Esophagus mucosa (tissue), 1 donor: Measurements from ENCODE around the gene RAI14. TPM values are rescaled to one million over a fixed set of nuclear protein-coding genes. Genes with fewer than 3 reads are reported as not detected.
"Not testable (repeated sequence)": the region's sequence is repeated elsewhere in the genome, so short reads cannot be mapped to it uniquely, and the experiment has no call there.

Experiments used
- ATAC-seq: fragments of 200-7000 bp; cut with Tn5 transposase; one replicate; pipeline ENCODE4 v1.9.1; 2020
- total RNA-seq: library from RNA; stranded (reverse); gene quantifications from one replicate; pipeline ENCODE4 v1.2.4, GENCODE V29; 2023
- donor health status: DM: yes; HTN: yes; CAD: no.

The RAI14 gene
- total RNA-seq, 1 donor from 2014 or later: 9.8 TPM

DNA sequence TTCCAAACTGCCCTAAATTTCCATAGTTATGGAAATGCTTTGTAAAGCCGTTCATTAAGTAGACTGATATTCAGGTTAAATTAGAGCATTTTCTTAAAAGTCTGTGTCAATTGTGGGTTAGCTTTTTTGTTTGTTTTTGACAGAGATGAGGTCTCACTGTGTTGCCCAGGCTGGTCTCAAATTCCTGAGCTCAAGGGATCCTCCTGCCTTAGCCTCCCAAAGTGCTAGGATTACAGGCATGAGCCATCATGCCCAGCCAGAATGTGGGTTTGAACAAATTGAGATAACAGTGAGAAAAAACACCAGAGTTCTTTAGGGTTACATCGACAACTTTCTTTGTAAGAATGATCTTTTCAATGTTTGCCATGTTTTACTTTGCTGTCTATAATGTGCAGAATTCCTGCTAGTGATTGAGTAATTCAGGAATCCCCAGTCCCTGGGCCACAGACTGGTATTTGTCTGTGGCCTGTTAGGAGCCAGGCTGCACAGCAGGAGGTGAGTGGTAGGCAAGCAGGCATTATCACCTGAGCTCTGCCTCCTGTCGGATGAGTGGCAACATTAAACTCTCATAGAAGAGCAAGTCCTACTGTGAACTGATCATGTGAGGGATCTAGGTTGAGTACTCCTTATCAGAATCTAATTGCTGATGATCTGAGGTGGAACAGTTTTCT lies 80.5 kb downstream of the RAI14 start:
- ATAC-seq: no peak

DNA sequence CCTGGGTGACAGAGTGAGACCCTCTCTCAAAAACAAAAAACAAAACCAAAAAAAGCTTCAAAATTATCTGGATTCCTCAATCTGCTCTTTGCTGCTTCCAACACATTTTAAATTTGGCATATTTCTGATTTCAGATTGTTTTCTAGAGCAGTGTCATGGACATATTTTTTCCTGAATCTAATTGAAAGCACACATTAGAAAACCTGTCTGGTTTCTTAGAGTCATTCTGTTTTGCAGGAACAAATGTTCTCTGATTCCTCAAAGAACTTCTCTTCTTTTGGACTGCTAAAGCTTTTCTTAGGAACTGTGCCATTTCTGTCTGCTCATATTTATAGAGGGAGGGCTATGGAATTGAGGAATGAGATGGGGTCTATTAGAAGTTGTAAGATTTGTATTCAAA lies 81.6 kb downstream of the RAI14 start:
- no peak for ATAC-seq

DNA sequence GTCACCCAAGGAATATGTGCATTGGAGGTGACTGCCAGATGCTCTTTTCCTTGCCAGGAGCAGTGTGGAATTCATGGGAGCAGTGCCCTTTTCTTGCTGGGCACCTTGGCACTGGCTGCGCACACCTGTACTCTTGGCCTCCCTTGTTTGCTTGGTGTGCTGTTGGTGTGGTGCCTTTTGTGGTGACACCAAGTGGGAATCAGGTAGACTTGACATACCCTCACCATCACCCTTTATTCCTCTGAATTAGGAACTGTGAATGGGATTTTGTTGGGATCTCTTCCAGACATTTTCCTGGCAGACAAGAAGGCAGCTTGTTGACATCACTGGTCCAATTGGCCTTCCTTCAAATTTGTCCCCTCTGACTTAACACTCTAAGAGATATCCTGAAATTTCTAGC lies 82.3 kb downstream of the RAI14 start:
- ATAC-seq: no peak

DNA sequence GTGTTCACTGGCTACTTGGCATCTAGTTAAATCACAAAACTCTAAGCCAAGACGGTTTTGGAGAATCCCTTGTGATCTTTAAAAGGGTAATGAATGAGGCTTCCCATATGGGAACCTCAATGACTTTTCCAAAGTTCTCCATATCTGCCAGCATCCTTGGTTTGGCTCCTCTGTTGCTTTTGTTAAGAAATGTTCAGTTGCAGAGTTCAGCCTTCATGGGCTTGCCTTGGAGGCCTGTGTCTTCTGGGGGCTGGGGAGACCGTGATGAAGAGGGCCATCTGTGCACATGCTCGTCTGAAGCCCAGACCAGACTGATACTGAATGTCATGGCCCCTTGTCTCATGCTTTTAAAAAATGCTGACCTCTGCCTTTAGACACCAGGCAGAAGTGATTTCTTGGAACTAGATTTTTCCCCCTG lies 84.3 kb downstream of the RAI14 start:
- ATAC-seq: no peak

DNA sequence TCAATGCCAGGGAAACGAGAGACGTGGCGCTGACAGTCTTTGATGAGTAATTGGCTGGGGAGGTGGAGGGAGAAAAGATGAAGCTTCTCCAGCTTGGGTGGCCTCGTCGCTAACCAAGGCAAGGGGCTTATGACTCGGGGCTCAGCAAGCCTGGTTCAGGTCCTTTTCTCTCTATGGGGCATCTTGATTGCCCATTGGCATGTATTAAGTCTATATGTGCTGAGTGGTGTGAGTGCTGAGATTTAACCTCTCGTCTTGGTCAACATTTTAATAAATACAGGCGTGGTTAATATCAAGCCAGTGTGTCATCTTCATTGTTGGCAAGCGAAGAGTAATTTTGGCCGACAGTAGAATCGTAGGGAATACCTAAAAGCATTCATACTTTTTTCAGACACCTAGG lies 85.9 kb downstream of the RAI14 start:
- no peak for ATAC-seq

DNA sequence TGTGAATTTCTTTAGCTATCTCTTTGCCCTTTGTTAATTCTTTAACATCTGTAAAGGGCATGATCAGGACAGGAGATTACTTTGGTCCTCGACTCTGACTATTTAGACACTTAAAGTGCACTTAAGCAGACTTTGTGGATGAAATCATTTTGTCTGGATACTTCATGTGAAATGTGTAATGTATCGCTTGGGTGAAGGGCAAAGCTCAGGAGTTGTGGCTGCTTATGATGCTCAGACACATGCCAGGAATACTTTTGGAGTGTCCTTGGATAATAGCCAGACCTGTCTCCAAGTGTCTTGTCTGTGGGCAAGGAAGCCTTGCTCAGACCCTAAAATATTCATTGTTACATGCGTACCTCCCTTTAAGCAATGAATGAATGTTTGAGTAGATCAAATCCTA lies 87.8 kb downstream of the RAI14 start:
- no peak for ATAC-seq

DNA sequence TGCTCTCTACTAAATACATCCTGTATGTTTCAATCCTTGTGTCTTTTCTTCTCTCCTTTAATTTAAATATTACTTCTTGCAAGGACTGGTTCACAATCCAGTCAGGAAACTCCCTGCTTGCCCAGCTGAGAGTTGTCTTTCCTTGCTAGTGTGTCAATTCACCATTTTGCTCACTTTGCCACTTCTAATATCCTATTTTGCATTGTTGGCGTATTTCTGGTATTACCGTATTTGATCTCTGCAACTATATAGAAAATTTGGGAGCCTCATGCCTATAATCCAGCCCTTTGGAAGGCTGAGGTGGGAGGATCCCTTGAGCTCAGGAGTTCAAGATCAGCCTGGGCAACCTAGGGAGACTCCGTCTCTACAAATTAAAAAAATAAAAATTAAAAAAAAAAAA lies 92.3 kb downstream of the RAI14 start:
- no peak for ATAC-seq

DNA sequence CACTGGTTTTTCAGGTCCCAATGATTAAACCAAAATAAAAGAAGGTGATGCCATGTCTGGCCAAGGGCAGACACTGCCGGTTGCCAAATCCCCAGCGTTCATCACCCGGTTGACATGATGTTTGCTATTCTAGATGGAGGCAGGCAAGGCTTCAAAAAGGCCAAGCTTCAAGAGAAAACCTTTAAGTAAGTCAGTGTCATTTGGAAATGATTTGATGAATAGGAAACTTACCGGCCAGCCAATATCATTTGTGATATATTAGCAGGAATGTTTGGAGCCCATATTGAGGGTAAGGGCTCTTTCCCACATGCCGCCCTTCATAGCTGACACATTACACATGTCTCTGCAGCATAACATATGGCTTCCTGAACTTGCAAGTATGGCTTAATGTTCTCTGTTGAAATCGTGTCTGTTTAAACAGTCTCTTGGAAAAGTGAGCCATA lies 93.3 kb downstream of the RAI14 start:
- no peak for ATAC-seq

DNA sequence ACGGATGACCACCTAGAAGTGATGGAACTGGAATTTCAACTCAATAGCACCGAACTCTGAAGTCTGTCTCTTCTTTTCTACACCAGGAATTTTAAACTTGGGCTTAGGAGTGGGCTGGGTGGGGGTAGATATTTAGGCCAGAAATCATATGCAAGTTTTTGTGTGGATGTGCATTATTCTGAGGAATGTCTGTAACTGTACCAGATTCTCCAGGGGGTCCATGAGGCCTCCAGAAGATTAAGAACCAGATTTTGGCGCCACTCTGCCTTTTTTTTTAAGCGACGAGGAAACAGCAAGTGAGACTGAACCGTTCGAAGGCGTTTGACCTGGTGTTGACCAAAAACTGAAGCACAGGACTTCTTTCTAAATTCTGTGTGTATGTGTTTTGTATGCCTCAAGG lies 94.1 kb downstream of the RAI14 start:
- no peak for ATAC-seq

DNA sequence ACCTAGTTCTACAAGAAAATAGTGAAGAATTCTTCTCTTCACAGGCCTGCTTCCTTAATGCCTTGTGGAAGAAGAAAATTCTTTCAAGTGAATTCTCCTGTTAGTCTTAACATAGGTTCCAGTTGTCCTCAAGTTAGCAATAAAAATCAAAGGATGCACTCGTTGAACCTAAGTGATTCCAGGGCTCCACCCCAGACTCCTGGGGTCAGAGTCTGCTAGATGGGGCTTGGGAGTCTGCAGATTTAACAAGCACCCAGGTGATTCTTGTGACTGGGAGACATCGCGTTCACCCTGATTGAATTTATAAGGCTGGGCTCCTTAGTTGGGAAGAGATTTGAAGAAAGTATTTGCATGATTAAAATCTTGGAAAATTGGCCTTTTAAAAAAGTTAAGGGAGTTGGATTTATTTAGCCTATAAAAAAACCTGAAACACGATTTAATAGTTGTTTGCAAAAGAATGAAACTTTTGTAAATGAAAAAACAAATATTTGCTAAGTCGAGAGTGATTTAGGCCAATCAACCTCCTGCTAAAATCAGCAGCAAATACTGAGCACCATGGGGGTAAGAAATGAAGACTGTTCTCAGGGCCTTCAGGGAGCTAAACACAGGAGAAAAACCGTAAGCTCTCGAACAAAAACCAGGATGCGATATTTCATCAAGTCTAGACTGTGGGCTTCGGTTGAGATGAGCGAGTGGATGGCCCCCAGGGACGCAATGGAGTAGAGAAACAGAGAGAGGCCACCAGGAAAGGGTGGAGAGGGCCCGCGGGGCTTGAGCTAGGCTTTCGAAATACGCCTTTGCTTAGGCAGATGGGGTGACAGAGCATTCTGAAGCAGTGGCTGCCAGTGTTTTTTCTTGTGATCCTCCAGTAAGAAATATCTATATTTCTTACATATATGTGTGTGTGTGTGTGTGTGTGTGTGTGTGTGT lies 95.9 kb downstream of the RAI14 start:
- ATAC-seq: no peak

DNA sequence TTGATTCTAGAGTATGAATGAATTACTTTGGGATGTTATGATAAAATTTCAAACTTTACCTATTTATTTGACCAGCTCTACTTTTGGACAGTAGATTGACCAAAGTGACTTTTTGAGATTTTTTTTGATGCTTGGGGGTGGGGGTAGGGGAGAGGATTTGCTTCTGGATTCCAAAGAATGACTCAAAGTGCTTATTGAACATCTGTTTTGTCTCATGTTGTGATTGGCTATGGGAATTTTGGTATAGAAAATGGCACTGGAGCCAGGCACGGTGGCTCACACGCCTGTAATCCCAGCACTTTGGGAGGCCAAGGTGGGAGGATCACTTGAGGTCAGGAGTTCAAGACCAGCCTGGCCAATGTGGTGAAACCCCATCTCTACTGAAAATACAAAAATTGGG lies 97.1 kb downstream of the RAI14 start:
- ATAC-seq: not testable (repeated sequence)

DNA sequence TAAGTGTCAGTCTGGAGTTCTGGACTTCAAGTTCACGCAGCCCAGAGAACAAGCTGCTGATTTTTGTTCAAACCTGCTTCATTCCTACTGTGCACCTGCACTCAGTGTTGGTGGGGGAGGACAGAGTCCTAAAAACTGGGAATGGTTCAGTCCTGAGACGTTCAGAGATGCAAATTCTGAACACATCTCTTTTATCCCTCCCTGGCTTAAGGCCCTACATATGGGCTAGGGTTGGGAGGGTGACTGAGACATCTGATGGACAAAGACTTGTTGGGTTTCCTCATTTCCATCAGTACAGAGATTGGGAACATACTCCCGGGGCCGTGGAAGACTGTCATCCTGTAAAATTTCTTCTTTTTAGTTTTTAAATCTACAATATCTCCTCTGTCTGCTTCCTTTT lies 99.8 kb downstream of the RAI14 start:
- no peak for ATAC-seq

DNA sequence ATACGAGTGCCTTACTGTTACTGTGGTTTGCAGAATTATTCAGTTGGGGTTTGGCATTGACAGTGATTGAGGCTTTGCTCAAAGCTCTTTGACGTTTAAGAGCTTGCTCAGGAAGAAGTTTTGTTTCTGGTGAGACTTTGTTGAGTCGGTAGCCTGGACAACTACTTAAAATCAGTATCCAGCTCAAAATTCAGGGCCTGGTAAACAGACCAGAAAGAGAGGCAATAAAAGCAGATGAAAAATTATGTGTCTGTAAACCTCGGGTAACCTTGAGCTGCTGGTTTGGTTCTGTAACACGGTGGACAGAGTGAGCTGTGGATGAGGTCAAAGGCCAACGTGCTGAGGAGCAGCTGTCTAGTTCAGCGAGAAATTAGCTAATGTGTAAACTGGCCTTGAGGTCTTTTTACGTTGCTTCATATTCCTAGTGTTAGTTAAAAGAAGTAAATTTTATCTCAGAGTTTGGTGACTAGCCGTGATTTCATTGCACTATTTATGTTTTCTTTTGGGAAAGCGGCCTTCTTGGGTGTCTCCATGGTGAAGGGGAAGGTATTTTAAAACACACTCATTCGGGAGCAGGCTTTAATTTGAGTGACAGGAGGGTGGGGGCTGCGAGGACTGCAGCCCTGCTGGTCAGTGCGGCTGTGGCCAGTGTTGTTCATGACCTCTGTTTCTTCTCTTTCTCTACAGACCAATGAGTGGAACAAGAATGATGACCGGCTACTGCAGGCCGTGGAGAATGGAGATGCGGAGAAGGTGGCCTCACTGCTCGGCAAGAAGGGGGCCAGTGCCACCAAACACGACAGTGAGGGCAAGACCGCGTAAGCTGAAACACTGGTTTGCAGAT lies 100.9 kb downstream of the RAI14 start:
- no peak for ATAC-seq

DNA sequence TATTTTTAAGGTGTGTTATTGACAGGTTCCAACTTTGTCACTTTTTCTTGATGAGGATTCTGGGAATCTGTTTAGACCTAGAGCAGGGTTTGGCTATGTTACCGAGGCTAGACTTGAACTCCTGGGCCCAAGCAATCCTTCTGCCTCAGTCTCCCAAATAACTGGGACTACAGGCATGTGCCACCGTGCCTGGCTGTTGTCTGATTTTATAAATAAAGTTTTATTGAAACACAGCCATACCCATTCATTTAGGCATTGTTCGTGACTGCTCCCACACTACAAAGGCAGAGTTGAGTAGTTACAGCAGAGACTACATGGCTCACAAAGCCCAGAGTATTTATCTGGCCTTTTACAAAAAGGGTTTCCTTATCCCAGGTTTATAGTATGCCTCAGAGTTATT lies 102.4 kb downstream of the RAI14 start:
- ATAC-seq: no peak

DNA sequence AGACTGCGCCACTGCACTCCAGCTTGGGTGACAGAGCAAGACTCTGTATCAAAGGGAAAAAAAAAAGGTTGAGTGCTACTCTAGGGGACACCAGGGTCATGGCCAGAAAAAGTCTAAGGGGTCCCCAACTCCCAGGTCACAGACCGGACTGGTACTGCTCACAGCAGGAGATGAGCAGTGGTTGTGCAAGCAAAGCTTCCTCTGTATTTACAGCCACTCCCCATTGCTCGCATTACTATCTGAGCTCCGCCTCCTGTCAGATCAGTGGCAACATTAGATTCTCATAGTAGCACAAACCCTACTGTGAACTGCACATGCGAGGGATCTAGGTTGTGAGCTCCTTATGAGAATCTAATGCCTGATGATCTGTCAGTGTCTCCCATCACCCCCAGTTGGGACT lies 103.1 kb downstream of the RAI14 start:
- ATAC-seq: not testable (repeated sequence)

DNA sequence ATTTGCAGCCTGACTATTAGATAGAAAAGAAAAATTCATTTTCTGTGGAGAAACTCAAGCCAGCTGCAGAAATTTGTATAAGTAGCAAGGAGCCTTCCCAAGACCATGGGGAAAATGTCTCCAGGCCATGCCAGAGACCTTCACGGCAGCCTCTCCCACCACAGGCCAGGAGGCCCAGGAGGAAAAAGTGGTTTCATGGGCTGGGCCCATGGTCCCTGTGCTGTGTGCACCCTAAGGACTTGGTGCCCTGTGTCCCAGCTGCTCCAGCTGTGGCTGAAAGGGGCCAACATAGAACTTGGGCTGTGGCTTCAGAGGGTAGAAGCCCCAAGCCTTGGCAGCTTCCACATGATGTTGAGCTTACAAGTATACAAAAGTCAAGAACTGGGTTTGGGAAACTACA lies 109.5 kb downstream of the RAI14 start:
- ATAC-seq: no peak

DNA sequence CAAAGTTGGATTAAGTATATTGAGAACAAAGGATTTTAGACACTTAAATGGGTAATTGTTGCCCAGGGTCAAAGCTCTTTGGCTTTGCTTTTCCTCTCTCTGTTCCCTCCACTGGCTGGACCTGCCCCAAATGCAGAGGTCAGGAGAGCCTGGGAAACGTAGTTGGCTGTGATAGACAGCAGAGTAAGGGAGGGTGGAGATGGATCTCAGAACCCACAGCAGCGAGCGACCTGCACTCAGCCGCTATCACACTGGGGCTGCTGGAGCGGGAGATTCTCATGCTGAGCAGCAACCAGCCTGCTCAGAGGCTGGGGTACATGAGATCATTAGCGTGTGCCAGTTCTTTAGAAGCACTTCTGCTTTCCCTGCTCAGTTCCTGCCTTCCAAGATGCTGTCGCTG lies 111.1 kb downstream of the RAI14 start:
- ATAC-seq: no peak

DNA sequence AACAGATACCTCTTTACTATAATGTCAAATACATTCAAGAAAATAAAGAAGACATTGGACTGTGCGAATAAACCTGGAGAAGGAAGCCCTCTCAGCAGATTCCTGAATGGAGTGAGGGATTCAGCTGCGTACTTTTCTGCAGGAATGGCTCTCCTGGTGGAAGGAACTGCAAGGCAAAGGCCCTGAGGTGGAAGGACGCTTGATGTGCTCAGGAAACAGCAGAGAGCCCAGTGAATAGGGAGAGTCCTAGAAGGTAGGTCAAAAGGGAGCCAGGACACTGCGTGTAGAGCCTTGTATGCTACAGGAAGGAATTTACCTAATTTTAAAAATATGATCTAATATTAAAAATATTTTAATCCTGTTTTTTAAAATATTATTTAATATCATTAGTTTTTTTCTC lies 114.4 kb downstream of the RAI14 start:
- ATAC-seq: no peak

DNA sequence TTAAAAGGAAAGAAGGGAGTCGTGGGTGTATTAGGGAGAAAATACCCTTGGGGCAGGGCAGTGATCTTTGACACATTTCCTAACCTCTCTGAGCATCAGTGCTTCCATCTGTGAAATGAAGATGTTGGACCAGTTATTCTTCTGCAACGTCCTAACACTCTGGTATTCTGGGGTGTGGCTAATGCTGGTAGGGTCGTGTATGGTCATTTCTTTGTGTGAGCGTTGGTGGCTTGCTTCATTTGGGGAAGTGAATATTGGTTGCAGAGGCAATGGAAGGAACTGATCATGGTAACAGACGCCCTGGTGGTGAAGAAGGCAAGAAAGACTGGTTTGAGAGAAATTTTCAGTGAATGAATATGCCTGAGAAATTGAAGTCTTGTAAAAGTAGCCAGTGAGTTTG lies 114.9 kb downstream of the RAI14 start:
- ATAC-seq: no peak

DNA sequence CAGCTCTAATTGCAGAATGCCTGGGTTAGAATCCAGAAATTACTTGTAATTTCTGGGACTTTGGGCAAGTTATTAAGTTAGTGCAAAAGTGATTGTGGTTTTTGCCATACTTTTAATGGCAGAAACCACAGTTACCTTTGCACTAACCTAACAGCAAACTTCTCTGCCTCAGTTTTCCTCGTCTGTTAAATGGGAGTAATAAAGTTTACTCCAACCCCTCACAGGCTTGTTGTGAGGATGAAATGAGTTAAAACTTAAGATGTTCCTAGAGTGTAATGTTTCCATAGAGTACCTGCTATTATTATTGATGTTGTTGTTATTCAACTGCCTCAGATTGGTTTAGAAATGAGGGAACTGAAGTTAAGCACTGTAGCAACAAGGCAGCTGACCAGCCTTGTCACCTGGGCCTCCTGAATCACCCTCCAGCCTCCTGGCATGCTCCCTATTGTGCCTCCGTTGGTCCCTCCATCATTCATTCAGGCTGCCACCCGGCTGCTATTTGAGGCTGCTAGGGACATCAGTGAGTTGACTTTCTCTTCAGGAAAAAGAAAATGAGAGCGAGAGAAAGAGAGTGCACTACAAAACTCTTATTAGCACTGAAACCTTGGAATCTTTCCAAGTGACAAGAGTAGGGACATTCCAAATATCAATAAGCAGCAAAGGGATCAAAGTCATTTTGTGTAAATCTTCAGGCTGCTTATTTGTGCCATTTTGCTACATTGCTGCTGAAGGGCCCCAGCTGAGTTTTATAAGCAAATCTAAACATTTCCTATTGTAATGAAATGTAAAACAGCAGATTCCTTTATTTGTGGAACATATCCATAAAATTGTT lies 116.4 kb downstream of the RAI14 start:
- no peak for ATAC-seq

DNA sequence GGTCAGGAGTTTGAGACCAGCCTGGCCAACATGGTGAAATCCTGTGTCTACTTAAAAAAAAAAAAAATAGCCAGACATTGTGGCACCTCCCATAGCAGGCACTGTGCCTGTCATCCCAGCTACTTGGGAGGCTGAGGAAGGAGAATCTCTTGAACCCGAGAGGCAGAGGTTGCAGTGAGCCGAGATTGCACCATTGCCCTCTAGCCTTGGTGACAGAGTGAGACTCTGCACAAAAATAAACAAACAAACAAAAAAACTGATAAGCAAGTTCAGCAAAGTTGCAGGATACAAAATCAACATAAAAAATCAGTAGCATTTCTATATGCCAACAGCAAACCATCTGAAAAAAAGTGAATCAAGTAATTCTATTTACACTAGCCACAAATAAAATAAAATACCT lies 118.0 kb downstream of the RAI14 start:
- no peak for ATAC-seq

DNA sequence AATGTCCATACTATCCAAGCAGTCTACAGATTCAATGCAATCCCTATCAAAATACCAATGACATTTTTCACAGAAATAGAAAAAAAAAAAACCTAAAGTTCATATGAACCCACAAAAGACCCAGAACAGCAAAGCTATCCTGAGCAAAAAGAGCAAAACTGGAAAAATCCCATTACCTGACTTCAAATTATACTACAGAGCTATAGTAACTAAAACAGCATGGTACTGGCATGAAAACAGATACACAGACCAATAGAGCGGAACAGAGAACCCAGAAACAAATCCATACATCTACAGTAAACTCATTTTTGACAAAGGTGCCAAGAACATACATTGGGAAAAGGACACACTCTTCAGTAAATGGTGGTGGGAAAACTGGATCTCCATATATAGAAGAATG lies 118.5 kb downstream of the RAI14 start:
- ATAC-seq: not testable (repeated sequence)
